ENCODE data around the gene TMBIM1. TPM values are rescaled to one million over a fixed set of nuclear protein-coding genes. Genes with fewer than 3 reads are reported as not detected.

The TMBIM1 gene
- total RNA-seq, 1 donor from 2014 or later = 86.4 TPM

- H3K36me3 Mint-ChIP-seq (ENCODE audit: unreplicated experiment) = no peaks in the 10 kb centered on the region
- TF ChIP-seq CTCF (IDR thresholded peaks at IDR 0.05) = no peak
- H3K4me1 Mint-ChIP-seq (ENCODE audit: unreplicated experiment) = peaks cover 13% of the 10 kb centered on the region
- no peak overlapping the region for H3K27ac Mint-ChIP-seq (ENCODE audit: unreplicated experiment)
- no peaks in the 10 kb centered on the region for H3K27me3 Mint-ChIP-seq (ENCODE audit: unreplicated experiment)
- no peaks in the 10 kb centered on the region for H3K9me3 Mint-ChIP-seq (ENCODE audit: unreplicated experiment)
- DNase-seq (ENCODE audit: extremely low spot score, unreplicated experiment) = no peak
- no peak overlapping the region for H3K4me3 Mint-ChIP-seq (ENCODE audit: unreplicated experiment)
Measured at GRCh38 chr2:218296200-218296599, 3.9 kb upstream of the TMBIM1 start.

- H3K4me1 Mint-ChIP-seq (ENCODE audit: unreplicated experiment) = peaks cover 25% of the 10 kb centered on the region
- no peak overlapping the region for H3K27ac Mint-ChIP-seq (ENCODE audit: unreplicated experiment)
- DNase-seq (ENCODE audit: extremely low spot score, unreplicated experiment) = no peak
- H3K36me3 Mint-ChIP-seq (ENCODE audit: unreplicated experiment) = no peaks in the 10 kb centered on the region
- H3K9me3 Mint-ChIP-seq (ENCODE audit: unreplicated experiment) = no peaks in the 10 kb centered on the region
- no peak overlapping the region for H3K4me3 Mint-ChIP-seq (ENCODE audit: unreplicated experiment)
- no peak for TF ChIP-seq CTCF (IDR thresholded peaks at IDR 0.05)
- no peaks in the 10 kb centered on the region for H3K27me3 Mint-ChIP-seq (ENCODE audit: unreplicated experiment)
Measured at GRCh38 chr2:218295029-218295428, 2.7 kb upstream of the TMBIM1 start.

- no peaks in the 10 kb centered on the region for H3K27me3 Mint-ChIP-seq (ENCODE audit: unreplicated experiment)
- no peaks in the 10 kb centered on the region for H3K36me3 Mint-ChIP-seq (ENCODE audit: unreplicated experiment)
- no peak overlapping the region for H3K27ac Mint-ChIP-seq (ENCODE audit: unreplicated experiment)
- no peak for TF ChIP-seq CTCF (IDR thresholded peaks at IDR 0.05)
- H3K4me3 Mint-ChIP-seq (ENCODE audit: unreplicated experiment) = no peak overlapping the region
- peaks cover 30% of the 10 kb centered on the region for H3K4me1 Mint-ChIP-seq (ENCODE audit: unreplicated experiment)
- DNase-seq (ENCODE audit: extremely low spot score, unreplicated experiment) = no peak
- H3K9me3 Mint-ChIP-seq (ENCODE audit: unreplicated experiment) = no peaks in the 10 kb centered on the region
Measured at GRCh38 chr2:218294430-218295022, 2.2 kb upstream of the TMBIM1 start.

GRCh38 chr2:218293715-218294429 lies 1.6 kb upstream of the TMBIM1 start:
- no peak overlapping the region for H3K4me3 Mint-ChIP-seq (ENCODE audit: unreplicated experiment)
- H3K27ac Mint-ChIP-seq (ENCODE audit: unreplicated experiment) = no peak overlapping the region
- DNase-seq (ENCODE audit: extremely low spot score, unreplicated experiment) = no peak
- H3K4me1 Mint-ChIP-seq (ENCODE audit: unreplicated experiment) = peaks cover 31% of the 10 kb centered on the region
- TF ChIP-seq CTCF (IDR thresholded peaks at IDR 0.05) = no peak
- H3K27me3 Mint-ChIP-seq (ENCODE audit: unreplicated experiment) = no peaks in the 10 kb centered on the region
- no peaks in the 10 kb centered on the region for H3K36me3 Mint-ChIP-seq (ENCODE audit: unreplicated experiment)
- H3K9me3 Mint-ChIP-seq (ENCODE audit: unreplicated experiment) = no peaks in the 10 kb centered on the region

DNA sequence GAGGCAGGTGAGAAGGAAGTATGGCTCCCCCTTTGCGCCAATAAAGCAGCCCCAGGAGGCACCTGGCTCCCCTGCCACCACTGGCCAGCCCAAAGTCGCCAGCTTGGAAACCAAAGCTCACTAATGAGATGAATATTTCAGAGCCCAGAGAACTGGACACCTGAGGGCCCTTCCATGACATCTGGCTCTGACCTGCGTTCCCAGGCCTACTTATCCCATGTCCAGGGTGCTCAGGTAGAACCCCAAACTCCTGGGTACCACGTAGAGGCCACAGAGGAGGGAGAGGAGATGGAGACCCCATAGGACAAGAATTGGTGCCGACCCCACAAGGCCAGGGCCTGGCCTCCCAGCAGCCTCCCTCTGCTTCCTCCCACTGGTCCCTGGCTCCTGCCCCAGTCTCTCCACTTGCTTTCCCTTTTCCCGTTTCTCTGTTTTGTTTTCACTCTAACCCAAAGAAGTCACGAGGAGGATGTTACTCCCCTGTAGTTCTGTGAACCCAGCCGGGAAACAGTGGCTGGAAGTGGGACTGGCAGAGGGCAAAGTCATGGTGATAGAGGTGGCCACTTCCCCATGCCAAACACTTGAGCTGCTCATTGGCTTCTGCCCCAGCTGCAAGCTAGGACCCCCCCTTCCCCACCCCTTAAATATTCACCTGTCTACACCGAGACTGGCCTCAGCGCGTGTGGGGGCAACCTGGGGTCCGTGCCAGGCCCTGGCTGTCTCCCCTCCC lies 820 bp downstream of the TMBIM1 start:
- H3K4me1 Mint-ChIP-seq (ENCODE audit: unreplicated experiment) = peaks cover 47% of the 10 kb centered on the region
- H3K9me3 Mint-ChIP-seq (ENCODE audit: unreplicated experiment) = no peaks in the 10 kb centered on the region
- no peaks in the 10 kb centered on the region for H3K36me3 Mint-ChIP-seq (ENCODE audit: unreplicated experiment)
- DNase-seq (ENCODE audit: extremely low spot score, unreplicated experiment) = no peak
- H3K27me3 Mint-ChIP-seq (ENCODE audit: unreplicated experiment) = no peaks in the 10 kb centered on the region
- H3K4me3 Mint-ChIP-seq (ENCODE audit: unreplicated experiment) = peak overlapping the region; percentile 80
- peak overlapping the region; percentile 88 for H3K27ac Mint-ChIP-seq (ENCODE audit: unreplicated experiment)
- TF ChIP-seq CTCF (IDR thresholded peaks at IDR 0.05) = no peak
